HG02852 (cell line): Measurements from ENCODE around the gene C1QTNF12.

Experiments used
- ATAC-seq: cut with Tn5 transposase; IDR thresholded peaks from one replicate; pipeline ENCODE4 v1.9.1; 2021; ENCODE audit warnings: mild to moderate bottlenecking, moderate library complexity; ENCODE audit not compliant: unreplicated experiment

C1QTNF12 gene

GRCh38 chr1:1230656-1231399 is 15.7 kb downstream of the C1QTNF12 start:
- ATAC-seq, result no peak

GRCh38 chr1:1229770-1230169 is 16.8 kb downstream of the C1QTNF12 start:
- no peak for ATAC-seq

GRCh38 chr1:1228596-1229321 is 17.8 kb downstream of the C1QTNF12 start:
- ATAC-seq, result no peak

- ATAC-seq, result no peak
These were observed 18.3 kb downstream of the C1QTNF12 start for GRCh38 chr1:1228187-1228586.

- ATAC-seq, result no peak
These were observed 19.1 kb downstream of the C1QTNF12 start for GRCh38 chr1:1227386-1227785.

DNA sequence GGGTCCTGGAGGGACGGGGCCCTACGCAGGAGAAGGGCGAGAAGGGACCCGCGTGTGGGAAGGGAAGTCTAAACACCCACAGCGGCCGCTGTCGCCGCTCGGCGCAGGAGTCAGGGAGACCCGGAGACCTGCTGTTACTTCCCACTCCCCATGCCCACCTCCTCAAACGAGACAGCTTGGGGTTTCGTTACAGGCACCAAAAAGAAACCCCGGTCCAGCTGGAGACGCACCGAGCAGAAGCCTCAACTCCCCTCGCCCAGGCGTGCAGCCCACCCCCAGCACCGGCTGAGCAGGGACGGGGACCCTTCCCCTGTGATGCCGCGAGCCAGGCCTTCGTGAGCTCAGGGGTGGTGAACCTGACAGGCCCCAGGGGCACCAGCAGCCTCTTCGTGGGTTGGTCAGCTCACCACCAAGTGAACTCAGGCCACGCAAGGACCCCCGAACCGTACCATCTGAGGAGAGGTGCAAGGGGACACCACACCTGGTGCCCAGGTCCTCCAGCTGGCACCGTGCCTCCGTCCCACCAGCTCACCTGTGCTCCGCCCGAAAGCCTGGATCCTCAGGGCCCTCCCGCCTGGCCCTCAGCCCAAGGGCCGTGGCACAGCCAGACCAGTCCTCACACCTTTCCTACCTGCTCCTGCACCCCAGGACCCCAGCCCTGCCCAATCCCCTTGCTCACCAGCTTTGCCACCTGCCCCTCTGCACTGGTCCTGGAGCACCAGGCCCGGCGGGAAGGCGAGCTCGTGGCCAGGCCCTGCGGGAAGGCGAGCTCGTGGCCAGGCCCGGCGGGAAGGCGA is 19.8 kb downstream of the C1QTNF12 start:
- no peak for ATAC-seq

DNA sequence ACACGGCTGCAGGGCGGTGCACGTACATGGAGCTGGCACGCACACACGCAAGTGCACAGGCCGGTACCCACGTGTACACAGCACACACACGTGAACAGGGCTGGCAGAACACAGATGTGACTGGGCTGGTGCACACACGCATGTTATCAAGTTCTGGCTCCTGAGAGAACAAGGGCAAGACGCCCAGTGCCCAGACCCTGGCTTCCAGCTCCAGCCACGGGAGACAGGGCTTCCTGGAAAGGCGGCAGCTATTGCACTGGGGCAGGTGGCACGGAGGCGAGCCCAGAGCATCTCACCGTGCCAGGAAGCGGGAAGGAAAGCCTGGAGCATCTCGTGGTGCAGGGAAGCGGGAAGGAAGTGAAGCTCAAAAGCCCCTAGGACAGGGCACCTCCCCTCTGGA is 20.6 kb downstream of the C1QTNF12 start:
- ATAC-seq, result no peak

GRCh38 chr1:1225238-1225845 is 21.2 kb downstream of the C1QTNF12 start:
- ATAC-seq, result no peak

DNA sequence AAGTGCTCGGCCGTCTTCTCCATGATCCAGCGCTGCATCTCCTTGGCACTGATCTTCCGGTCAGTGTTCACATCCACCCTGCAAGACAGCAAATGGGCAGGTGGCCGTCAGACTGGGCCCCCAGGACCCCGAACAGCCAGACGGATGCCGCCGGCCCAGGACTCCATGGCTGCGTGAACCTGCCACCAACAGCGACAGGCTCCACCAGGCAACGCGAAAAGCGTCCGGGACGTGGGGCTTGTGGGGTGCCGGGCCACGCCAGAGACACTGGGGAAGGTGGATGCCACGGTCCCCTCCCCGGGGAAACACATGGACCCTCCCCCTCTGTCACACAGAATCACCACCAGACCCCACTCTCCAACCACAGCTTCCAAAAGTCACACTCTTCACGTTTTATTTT is 22.6 kb downstream of the C1QTNF12 start:
- no peak for ATAC-seq

DNA sequence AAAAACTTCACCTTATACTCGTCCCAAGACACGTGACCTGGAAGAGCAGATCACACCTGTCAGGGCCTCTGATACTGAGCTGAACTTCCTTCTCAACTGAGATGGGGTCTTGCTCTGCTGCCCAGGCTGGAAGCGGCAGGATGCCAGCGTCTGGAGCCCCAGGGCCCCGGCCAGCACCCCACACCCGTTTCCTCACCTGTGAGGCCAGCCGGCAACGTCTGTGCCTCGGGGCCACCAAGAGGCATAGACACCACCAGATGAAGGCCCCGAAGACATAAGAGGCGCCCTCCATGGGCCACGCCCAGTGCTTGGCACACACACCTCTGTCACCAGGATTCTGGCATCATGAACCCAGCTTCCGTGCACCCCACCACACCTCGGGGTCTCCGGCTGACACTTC is 23.2 kb downstream of the C1QTNF12 start:
- ATAC-seq, result no peak

DNA sequence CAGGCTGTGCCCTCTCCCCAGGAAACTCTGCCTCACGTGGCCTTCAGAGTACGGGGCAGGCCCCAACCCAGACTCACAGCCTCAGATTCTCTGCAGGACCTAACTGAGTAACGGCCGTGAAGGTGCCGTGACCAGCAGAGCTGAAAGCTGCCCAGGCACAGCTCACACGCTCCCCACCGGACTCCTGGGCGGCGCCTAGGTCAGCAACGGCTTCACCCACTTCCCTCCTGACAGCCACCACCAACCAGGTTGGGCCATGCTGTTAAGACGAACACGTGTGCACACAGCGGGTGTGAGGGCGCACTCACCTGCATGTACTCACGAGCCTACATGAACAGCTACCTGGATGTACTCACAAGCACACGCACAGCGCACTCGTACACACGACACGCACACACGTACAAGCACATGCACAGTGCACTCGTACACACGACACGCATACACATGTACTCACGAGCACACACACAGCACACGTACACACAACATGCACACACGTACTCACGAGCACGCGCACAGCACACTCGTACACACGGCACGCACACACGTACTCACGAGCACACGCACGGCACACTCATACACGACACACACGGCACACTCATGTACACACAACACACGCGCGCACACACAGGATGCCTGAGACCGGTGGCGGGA is 23.8 kb downstream of the C1QTNF12 start:
- ATAC-seq, result no peak

DNA sequence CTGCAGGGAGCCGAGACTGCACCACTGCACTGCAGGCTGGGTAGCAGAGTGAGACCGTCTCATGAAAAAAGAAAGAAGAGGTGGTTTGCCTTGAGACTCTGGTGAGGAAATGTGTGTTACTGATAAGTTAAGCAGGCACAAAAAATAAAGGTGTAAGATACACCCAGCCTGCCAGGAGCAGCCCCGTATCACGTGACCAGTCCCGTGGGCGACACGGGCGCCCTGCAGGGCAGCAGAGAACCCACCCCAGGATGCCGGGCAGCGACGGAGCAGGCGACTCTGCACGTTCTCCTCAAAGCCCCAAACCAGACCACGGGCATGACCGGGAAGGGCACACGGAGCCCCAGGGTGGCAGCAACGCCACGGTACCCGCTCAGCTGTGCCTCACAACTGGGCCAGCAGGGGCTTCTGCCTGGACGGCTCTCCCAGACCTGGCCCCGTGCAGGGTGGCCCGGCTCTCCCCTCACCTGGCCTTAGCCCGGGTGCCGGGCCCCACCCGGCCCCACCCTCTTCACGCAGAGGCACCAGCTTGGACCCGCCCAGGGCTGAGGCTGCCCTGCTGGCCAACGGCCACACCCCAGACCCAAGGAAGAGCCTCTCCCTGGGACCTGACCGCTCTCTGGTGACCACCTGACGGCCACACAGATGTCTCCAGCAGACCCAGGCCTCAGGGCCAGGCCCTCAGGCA is 24.5 kb downstream of the C1QTNF12 start:
- ATAC-seq, result no peak

DNA sequence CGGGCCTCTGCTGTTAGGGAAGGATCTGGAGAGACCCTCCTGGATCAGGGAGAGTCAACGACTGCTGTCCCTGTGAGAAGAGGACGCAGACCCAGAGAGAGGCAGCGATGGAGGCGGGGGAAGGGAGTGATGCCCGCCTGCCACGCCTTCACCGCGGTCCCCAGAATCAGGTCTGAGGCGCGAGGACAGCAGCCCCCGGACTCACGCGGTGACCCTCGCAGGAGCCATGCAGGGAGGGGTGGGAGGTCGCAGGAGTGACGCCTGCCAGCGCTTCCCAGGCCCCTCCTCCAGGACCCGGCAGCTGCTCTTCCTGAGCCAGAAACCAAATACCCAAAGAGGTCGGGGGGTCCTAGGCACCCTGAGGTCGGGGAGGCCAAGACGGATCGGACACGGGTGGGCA is 26.3 kb downstream of the C1QTNF12 start:
- no peak for ATAC-seq

DNA sequence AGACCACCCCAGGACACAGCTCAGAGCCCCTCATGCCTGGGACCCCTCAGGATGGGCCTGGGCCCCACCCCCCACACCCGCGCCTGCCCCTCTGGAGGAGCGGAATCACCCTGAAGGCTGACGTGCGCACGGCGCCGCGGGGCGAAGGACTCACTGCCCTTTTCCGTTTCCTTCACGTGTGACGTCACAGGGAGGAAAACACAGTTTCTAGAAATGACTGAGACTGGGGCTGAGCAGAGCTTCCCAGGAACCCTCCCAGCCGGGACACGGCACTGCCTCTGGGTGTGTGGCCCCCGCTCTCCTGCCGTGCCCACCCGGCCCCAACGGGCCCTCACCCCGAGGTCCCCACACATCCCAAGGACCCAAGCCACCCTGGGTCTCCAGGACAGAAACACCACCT is 27.2 kb downstream of the C1QTNF12 start:
- no peak for ATAC-seq

DNA sequence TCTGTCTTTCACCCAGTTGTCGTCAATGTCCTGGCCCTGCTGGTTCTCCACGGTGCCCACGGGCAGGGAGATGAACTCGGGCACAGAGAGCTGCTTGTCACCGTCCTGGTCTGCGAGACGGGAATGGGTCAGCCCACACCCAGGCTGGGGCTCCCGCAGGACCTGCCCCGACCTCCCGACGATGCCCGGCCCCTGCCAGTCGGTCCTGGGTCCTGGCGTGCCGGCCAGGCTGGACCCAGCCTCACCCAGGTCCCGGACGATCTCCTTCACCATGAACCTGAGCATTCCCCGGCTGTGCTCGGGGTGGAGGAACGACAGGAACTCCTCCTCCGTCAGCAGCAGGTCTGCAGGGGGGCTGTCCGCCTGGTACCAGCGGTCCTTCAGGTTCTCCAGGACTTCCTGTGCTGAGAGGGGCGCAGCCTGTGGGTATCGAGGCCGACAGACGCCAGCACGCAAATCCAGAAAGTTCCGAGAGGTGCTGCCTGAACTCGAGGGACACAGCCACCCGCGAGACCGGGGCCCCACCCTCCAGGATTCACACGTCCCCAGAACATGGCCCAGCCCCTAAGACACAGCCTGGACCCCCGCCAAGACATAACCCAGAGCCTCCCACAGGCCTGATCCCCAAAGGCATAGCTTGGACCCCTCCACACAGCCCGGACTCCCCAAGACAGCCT is 27.9 kb downstream of the C1QTNF12 start:
- ATAC-seq, result no peak

DNA sequence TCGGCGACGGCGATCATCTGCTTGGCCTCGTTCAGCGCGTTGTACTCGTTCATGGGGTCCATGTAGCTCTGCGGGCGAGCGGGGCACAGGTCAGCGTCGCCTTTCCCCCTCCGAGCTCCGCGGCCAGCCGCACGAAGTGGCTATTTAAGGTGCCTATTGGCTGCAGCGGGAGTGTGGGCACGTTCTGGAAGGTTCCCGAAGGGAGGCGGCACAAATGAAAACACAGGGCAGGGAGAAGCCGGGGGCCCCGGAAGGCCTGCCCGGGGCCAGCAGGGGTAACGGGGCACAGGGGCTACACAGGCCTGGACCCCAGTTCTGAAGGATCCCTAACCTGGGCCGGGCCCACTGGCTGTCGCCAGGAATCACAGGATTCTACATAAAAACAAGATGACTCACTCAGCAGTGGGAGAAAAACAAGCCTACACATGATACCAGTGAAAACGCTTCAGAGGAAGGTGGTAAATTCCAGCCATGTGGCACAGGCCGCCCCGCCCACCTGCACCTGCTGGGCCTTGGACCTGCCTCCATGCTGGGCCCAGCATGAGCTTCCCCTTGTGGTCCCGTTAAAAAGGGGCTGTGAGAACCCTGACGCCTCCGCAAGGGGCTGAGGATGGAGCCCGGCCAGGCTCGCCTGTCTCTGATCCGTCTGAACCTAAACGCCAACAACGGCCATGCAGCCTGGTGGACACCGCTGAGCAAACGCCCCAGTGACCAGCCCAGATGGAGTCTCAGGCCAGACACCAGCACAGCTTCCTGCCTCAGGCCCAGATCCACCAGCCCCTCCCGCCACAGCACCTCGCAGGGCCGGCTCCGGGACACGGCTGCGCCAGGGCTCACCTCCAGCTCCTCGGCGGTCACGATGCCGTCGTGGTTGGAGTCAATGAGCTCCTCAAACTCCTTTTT is 28.6 kb downstream of the C1QTNF12 start:
- ATAC-seq, result no peak

- no peak for ATAC-seq
These were observed 29.5 kb downstream of the C1QTNF12 start for GRCh38 chr1:1216770-1217620.
